GM19395 (cell line): ENCODE data around the gene GJC1.
"Not testable (repeated sequence)": the region's sequence is repeated elsewhere in the genome, so short reads cannot be mapped to it uniquely, and the experiment has no call there.

Source experiments
- ATAC-seq: cut with Tn5 transposase; IDR thresholded peaks from one replicate; pipeline ENCODE4 v1.9.1; 2021; ENCODE audit warnings: mild to moderate bottlenecking, moderate library complexity; ENCODE audit not compliant: unreplicated experiment

GJC1 gene

GRCh38 chr17:44846206-44846605 is 16.1 kb upstream of the GJC1 start:
- ATAC-seq: no peak

- no peak for ATAC-seq
Observed at GRCh38 chr17:44844390-44844830, 14.3 kb upstream of the GJC1 start.

GRCh38 chr17:44842748-44843147 is 12.7 kb upstream of the GJC1 start:
- ATAC-seq: no peak

GRCh38 chr17:44840936-44841335 is 10.8 kb upstream of the GJC1 start:
- ATAC-seq: no peak

GRCh38 chr17:44840274-44840673 is 10.2 kb upstream of the GJC1 start:
- ATAC-seq: no peak

GRCh38 chr17:44837196-44837595 is 7.1 kb upstream of the GJC1 start:
- no peak for ATAC-seq

- ATAC-seq: no peak
Observed at GRCh38 chr17:44832805-44833204, 2.7 kb upstream of the GJC1 start.

- no peak for ATAC-seq
Observed at GRCh38 chr17:44831371-44831770, 1.3 kb upstream of the GJC1 start.

- ATAC-seq: no peak
Observed at GRCh38 chr17:44830359-44831288, 537 bp upstream of the GJC1 start.

- no peak for ATAC-seq
Observed at GRCh38 chr17:44828919-44829522, 1.1 kb downstream of the GJC1 start.

GRCh38 chr17:44827863-44828262 is 2.2 kb downstream of the GJC1 start:
- ATAC-seq: no peak

- ATAC-seq: no peak
Observed at GRCh38 chr17:44826123-44826790, 3.8 kb downstream of the GJC1 start.

- not testable (repeated sequence) for ATAC-seq
Observed at GRCh38 chr17:44825236-44825635, 4.9 kb downstream of the GJC1 start.

GRCh38 chr17:44820631-44821212 is 9.4 kb downstream of the GJC1 start:
- ATAC-seq: no peak

- not testable (repeated sequence) for ATAC-seq
Observed at GRCh38 chr17:44818508-44818907, 11.6 kb downstream of the GJC1 start.

GRCh38 chr17:44812263-44812662 is 17.8 kb downstream of the GJC1 start:
- ATAC-seq: no peak

GRCh38 chr17:44808656-44809388 is 21.3 kb downstream of the GJC1 start:
- ATAC-seq: not testable (repeated sequence)

GRCh38 chr17:44808156-44808555 is 21.9 kb downstream of the GJC1 start:
- ATAC-seq: no peak

- no peak for ATAC-seq
Observed at GRCh38 chr17:44807817-44808155, 22.3 kb downstream of the GJC1 start.

GRCh38 chr17:44807093-44807816 is 22.8 kb downstream of the GJC1 start:
- no peak for ATAC-seq
